WTC11 (cell line): ENCODE data around the gene EPN2. TPM values are rescaled to one million over a fixed set of nuclear protein-coding genes. Genes with fewer than 3 reads are reported as not detected.

Experiments used
- ATAC-seq: fragments of 200-7000 bp; cut with Tn5 transposase; 2 replicates; pipeline ENCODE4 v1.10.0; 2021; ENCODE audit warnings: mild to moderate bottlenecking, moderate library complexity
- CTCF ChIA-PET: fragments of 300-600 bp; sonication (Branson Sonifier 250); formaldehyde crosslinking; loops from one replicate; lab custom pipeline; 2021; ENCODE audit warnings: antibody characterized with exemption; lab: Charles Lee
- POLR2A ChIA-PET: fragments of 350-600 bp; sonication (Branson Sonifier 250); formaldehyde crosslinking; loops from one replicate; lab custom pipeline; 2021; ENCODE audit warnings: antibody characterized with exemption; lab: Charles Lee
- DNase-seq: peaks from one replicate; pipeline ENCODE4 v3.0.0; 2021; ENCODE audit warnings: low spot score
- H3K27ac Mint-ChIP-seq: 2 replicates; pipeline ENCODE4 v1.8.0; 2021; ENCODE audit warnings: mixed read lengths
- H3K27me3 Mint-ChIP-seq: 2 replicates; pipeline ENCODE4 v1.8.0; 2021; ENCODE audit warnings: low read depth, mild to moderate bottlenecking, moderate library complexity, mixed read lengths
- H3K36me3 Mint-ChIP-seq: 2 replicates; pipeline ENCODE4 v1.8.0; 2021; ENCODE audit warnings: mixed read lengths
- H3K4me1 Mint-ChIP-seq: 2 replicates; pipeline ENCODE4 v1.8.0; 2022; ENCODE audit warnings: mixed read lengths
- H3K4me3 Mint-ChIP-seq: 2 replicates; pipeline ENCODE4 v1.8.0; 2021; ENCODE audit warnings: mild to moderate bottlenecking, moderate library complexity, mixed read lengths
- H3K9me3 Mint-ChIP-seq: 2 replicates; pipeline ENCODE4 v1.8.0; 2021; ENCODE audit warnings: mixed read lengths
- FOXP1 ChIP-seq: sonication (generic); formaldehyde crosslinking; IDR thresholded peaks from 2 replicates; pipeline ENCODE4 v1.8.0; 2022; ENCODE audit warnings: missing genetic modification reagents, mild to moderate bottlenecking, moderate library complexity, borderline replicate concordance
- IRF2 ChIP-seq: sonication (generic); formaldehyde crosslinking; IDR thresholded peaks from 2 replicates; pipeline ENCODE4 v1.8.0; 2022; ENCODE audit warnings: low read depth, missing genetic modification reagents, borderline replicate concordance
- MYBL2 ChIP-seq: sonication (generic); formaldehyde crosslinking; IDR thresholded peaks from 2 replicates; pipeline ENCODE4 v1.8.1; 2023; ENCODE audit warnings: mild to moderate bottlenecking, moderate library complexity, missing genetic modification reagents
- PRRX2 ChIP-seq: fragments of 250-450 bp; sonication (Bioruptor Pico); IDR thresholded peaks from 2 replicates; pipeline ENCODE4 v1.8.0; 2021; ENCODE audit warnings: mild to moderate bottlenecking
- TEAD1 ChIP-seq: sonication (generic); formaldehyde crosslinking; IDR thresholded peaks from 2 replicates; pipeline ENCODE4 v1.8.0; 2022; ENCODE audit warnings: mild to moderate bottlenecking, missing genetic modification reagents
- TP53 ChIP-seq: sonication (generic); formaldehyde crosslinking; IDR thresholded peaks from 2 replicates; pipeline ENCODE4 v1.8.1; 2023; ENCODE audit warnings: mild to moderate bottlenecking, missing genetic modification reagents
- ZNF138 ChIP-seq: sonication (generic); formaldehyde crosslinking; conservative IDR thresholded peaks from 2 replicates; pipeline ENCODE4 v1.8.1; 2022; ENCODE audit warnings: mild to moderate bottlenecking, moderate library complexity, missing genetic modification reagents
- ZNF416 ChIP-seq: fragments of 250-450 bp; sonication (Bioruptor Pico); IDR thresholded peaks from 2 replicates; pipeline ENCODE4 v1.9.0; 2021; ENCODE audit warnings: mild to moderate bottlenecking, inconsistent platforms
- ZNF671 ChIP-seq: fragments of 250-450 bp; sonication (Bioruptor Pico); IDR thresholded peaks from 2 replicates; pipeline ENCODE4 v1.8.0; 2021; ENCODE audit warnings: mild to moderate bottlenecking
- total RNA-seq: library from RNA; stranded (reverse); gene quantifications from 3 replicates; pipeline ENCODE4 v1.2.3, GENCODE V29; 2021
- TF ChIP-seq, protein P1 (sequence below): sonication (generic); formaldehyde crosslinking; conservative IDR thresholded peaks from 2 replicates; pipeline ENCODE4 v1.8.1; 2023; ENCODE audit warnings: mild to moderate bottlenecking, low read depth, missing genetic modification reagents, moderate library complexity
- TF ChIP-seq, protein P2 (sequence below): sonication (generic); formaldehyde crosslinking; IDR thresholded peaks from 2 replicates; pipeline ENCODE4 v1.8.1; 2022; ENCODE audit warnings: missing genetic modification reagents, borderline replicate concordance
- TF ChIP-seq, protein P3 (sequence below): sonication (generic); formaldehyde crosslinking; IDR thresholded peaks from 2 replicates; pipeline ENCODE4 v1.8.0; 2022; ENCODE audit warnings: mild to moderate bottlenecking, missing genetic modification reagents
- TF ChIP-seq, protein P4 (sequence below): sonication (generic); formaldehyde crosslinking; IDR thresholded peaks from 2 replicates; pipeline ENCODE4 v1.8.0; 2022; ENCODE audit warnings: missing genetic modification reagents

Gene EPN2
- total RNA-seq, 1 experiment from 2014 or later, result 48.8 TPM

DNA sequence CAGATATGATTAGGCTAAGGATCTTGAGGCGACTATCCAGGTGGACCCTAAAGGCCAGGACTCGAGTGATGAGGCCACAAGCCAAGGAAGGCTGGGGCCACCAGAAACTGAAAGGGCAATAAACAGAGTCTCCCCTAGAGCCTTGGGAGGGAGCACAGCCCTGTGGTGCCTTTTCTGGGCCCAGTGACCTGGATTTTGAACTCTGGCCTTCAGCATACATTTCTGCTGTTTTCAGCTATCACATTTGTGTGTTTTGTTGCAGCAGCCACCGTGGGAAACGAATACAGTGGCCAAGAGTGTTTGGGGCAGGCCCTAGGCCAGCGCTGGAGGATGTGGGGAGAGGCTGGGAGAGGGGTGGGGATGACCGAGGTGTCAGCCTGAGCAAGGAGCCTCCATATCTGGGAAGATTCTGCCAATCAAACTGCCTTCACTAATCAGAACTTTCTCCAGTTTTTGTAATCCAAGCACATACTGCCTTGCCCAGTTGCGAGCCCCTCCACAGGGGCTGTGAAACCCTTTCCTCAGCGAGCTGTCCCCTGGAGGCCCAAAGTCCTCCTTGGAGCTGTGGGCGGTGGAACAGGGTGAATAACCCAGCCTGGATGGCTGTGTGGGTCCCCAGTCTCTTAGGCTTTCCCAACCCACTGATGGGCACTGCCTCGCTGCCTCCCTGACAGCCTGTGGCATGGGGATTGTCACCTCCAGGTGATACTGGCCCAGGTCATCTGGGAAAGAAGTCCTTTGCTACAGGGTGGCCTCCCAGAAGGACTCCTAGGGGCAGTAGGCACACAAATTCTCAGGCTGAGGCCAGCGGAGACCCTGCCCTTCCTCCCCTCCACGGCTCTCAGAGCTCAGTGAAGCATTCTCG lies 108.6 kb downstream of the EPN2 start (continued):
- TF ChIP-seq ZNF416 (CRISPR knock-in tag), result no peak
- no peak for TF ChIP-seq TP53 (CRISPR knock-in tag)
- TF ChIP-seq, all 79 proteins: peak for 0

DNA sequence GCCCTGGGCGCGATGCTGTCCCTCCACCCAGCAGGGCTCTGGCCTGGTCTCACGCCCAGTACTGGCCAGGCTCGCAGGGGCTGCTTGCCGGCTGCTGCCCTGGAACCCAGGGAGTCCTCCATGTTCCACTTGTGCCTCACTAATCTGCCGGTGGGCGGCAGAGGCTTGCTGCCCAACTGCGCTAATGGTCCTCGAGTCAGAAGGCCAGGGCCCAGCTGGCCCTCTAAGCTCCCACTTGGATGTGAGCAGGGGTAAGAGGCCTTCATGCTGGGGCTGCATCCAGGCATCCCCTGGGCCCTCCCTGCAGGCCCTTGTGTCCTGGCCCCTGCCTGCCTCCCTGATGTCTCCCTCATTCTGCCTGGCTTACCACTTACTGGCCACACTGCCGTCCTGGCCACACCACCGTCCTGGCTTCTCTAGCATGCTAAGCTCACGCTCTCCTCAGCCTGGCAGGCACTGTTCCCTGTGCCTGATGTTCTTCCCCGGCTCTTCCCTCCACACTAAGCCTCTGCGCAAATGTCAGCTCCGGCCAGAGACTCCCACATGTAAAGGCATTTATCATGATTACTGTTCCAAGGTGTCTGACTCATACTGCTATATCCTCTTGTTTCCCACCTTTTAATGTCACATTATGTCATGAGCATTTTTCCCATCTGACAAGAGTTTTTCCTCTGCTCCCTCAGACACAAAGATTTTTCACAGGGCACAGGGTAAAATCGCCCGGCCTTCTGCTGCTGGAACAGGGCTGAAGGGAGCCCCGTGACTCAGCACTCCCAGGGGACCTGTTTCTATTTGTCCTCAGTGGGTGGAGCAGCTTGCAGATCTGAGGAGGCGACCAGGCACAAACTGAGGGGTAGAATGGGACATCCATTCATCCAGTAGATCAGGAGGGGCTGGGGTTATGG lies 109.4 kb downstream of the EPN2 start:
- CTCF ChIA-PET, result interaction anchor here (1.0 to 1.4 kb wide), 3 partner anchors 8 to 372 kb away, joined by 3 to 7 read pairs (median 3); partner anchors contain the start of gene B9D1
- TF ChIP-seq PRRX2 (CRISPR knock-in tag) (no peak), ZNF138 (no peak), TEAD1 (CRISPR knock-in tag) (no peak), FOXP1 (CRISPR knock-in tag) (no peak), MYBL2 (CRISPR knock-in tag) (no peak), ZNF671 (no peak), IRF2 (CRISPR knock-in tag) (no peak)
- TF ChIP-seq, protein P1, sequence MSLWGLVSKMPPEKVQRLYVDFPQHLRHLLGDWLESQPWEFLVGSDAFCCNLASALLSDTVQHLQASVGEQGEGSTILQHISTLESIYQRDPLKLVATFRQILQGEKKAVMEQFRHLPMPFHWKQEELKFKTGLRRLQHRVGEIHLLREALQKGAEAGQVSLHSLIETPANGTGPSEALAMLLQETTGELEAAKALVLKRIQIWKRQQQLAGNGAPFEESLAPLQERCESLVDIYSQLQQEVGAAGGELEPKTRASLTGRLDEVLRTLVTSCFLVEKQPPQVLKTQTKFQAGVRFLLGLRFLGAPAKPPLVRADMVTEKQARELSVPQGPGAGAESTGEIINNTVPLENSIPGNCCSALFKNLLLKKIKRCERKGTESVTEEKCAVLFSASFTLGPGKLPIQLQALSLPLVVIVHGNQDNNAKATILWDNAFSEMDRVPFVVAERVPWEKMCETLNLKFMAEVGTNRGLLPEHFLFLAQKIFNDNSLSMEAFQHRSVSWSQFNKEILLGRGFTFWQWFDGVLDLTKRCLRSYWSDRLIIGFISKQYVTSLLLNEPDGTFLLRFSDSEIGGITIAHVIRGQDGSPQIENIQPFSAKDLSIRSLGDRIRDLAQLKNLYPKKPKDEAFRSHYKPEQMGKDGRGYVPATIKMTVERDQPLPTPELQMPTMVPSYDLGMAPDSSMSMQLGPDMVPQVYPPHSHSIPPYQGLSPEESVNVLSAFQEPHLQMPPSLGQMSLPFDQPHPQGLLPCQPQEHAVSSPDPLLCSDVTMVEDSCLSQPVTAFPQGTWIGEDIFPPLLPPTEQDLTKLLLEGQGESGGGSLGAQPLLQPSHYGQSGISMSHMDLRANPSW (CRISPR knock-in tag), result no peak
- TF ChIP-seq, protein P2, sequence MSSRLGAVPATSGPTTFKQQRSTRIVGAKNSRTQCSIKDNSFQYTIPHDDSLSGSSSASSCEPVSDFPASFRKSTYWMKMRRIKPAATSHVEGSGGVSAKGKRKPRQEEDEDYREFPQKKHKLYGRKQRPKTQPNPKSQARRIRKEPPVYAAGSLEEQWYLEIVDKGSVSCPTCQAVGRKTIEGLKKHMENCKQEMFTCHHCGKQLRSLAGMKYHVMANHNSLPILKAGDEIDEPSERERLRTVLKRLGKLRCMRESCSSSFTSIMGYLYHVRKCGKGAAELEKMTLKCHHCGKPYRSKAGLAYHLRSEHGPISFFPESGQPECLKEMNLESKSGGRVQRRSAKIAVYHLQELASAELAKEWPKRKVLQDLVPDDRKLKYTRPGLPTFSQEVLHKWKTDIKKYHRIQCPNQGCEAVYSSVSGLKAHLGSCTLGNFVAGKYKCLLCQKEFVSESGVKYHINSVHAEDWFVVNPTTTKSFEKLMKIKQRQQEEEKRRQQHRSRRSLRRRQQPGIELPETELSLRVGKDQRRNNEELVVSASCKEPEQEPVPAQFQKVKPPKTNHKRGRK (CRISPR knock-in tag), result no peak
- TF ChIP-seq, protein P3, sequence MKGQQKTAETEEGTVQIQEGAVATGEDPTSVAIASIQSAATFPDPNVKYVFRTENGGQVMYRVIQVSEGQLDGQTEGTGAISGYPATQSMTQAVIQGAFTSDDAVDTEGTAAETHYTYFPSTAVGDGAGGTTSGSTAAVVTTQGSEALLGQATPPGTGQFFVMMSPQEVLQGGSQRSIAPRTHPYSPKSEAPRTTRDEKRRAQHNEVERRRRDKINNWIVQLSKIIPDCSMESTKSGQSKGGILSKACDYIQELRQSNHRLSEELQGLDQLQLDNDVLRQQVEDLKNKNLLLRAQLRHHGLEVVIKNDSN (CRISPR knock-in tag), result no peak
- TF ChIP-seq, protein P4, sequence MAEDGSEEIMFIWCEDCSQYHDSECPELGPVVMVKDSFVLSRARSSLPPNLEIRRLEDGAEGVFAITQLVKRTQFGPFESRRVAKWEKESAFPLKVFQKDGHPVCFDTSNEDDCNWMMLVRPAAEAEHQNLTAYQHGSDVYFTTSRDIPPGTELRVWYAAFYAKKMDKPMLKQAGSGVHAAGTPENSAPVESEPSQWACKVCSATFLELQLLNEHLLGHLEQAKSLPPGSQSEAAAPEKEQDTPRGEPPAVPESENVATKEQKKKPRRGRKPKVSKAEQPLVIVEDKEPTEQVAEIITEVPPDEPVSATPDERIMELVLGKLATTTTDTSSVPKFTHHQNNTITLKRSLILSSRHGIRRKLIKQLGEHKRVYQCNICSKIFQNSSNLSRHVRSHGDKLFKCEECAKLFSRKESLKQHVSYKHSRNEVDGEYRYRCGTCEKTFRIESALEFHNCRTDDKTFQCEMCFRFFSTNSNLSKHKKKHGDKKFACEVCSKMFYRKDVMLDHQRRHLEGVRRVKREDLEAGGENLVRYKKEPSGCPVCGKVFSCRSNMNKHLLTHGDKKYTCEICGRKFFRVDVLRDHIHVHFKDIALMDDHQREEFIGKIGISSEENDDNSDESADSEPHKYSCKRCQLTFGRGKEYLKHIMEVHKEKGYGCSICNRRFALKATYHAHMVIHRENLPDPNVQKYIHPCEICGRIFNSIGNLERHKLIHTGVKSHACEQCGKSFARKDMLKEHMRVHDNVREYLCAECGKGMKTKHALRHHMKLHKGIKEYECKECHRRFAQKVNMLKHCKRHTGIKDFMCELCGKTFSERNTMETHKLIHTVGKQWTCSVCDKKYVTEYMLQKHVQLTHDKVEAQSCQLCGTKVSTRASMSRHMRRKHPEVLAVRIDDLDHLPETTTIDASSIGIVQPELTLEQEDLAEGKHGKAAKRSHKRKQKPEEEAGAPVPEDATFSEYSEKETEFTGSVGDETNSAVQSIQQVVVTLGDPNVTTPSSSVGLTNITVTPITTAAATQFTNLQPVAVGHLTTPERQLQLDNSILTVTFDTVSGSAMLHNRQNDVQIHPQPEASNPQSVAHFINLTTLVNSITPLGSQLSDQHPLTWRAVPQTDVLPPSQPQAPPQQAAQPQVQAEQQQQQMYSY (CRISPR knock-in tag), result no peak
- ATAC-seq, result no peak
- Mint-ChIP-seq H3K27me3 (no peaks in the 10 kb centered on the region), H3K27ac (peak overlapping the region; percentile 90), H3K36me3 (peaks cover 12% of the 10 kb centered on the region; the same call in 1 of the 2 replicates), H3K4me3 (no peak overlapping the region), H3K4me1 (peaks cover 6% of the 10 kb centered on the region), H3K9me3 (no peaks in the 10 kb centered on the region)
- DNase-seq, result no peak
- POLR2A ChIA-PET, result no interaction called here
